SU-DHL-6 (cell line): ENCODE data around the gene SERAC1.

Source experiments
- H2AFZ ChIP-seq: fragments of 200-600 bp; sonication (generic); 2 replicates; pipeline ENCODE4 v1.6.1; 2014; ENCODE audit warnings: low read depth, mild to moderate bottlenecking, moderate library complexity, mixed read lengths, antibody characterized with exemption, low read length; ENCODE audit not compliant: severe bottlenecking
- H3F3A ChIP-seq: fragments of 200-600 bp; shearing (Covaris generic); 2 replicates; pipeline ENCODE4 v1.6.0; 2016; ENCODE audit warnings: antibody characterized with exemption, mild to moderate bottlenecking; ENCODE audit not compliant: insufficient read depth
- H3K27ac ChIP-seq: fragments of 200-600 bp; sonication (generic); 2 replicates; pipeline ENCODE4 v1.5.1; 2016; ENCODE audit warnings: low read depth, mild to moderate bottlenecking, low read length, moderate library complexity, mixed read lengths
- H3K27me3 ChIP-seq: fragments of 200-600 bp; sonication (generic), shearing (Covaris generic); 2 replicates; pipeline ENCODE4 v1.6.0; 2014; ENCODE audit warnings: mild to moderate bottlenecking, low read length
- H3K36me3 ChIP-seq: fragments of 200-600 bp; sonication (generic); 2 replicates; pipeline ENCODE4 v1.6.1; 2014; ENCODE audit warnings: mild to moderate bottlenecking, low read length, mixed read lengths
- H3K4me2 ChIP-seq: fragments of 300-600, 200-600 bp; shearing (Covaris generic), sonication (generic); 2 replicates; pipeline ENCODE4 v1.6.0; 2014; ENCODE audit warnings: low read length, low read depth, mild to moderate bottlenecking; ENCODE audit not compliant: poor library complexity, severe bottlenecking
- H3K4me3 ChIP-seq: fragments of 200-600 bp; sonication (generic); 2 replicates; pipeline ENCODE4 v1.5.1; 2014; ENCODE audit warnings: antibody characterized with exemption, low read length, mild to moderate bottlenecking, mixed read lengths; ENCODE audit not compliant: insufficient read depth, poor library complexity, severe bottlenecking
- H3K79me2 ChIP-seq: fragments of 200-600 bp; sonication (generic); 2 replicates; pipeline ENCODE4 v1.6.1; 2014; ENCODE audit warnings: mild to moderate bottlenecking, low read length, moderate library complexity; ENCODE audit not compliant: insufficient read depth
- H3K9ac ChIP-seq: fragments of 200-600 bp; sonication (generic); 2 replicates; pipeline ENCODE4 v1.7.0; 2014; ENCODE audit warnings: mild to moderate bottlenecking, low read length
- H3K9me2 ChIP-seq: fragments of 200-600 bp; sonication (generic); replicated peaks from 2 replicates; pipeline ENCODE4 v1.6.1; 2014; ENCODE audit warnings: low read length; ENCODE audit not compliant: insufficient read depth
- H3K9me3 ChIP-seq: fragments of 200-600 bp; sonication (generic); 2 replicates; pipeline ENCODE4 v1.6.1; 2014; ENCODE audit warnings: low read length, mixed read lengths; ENCODE audit not compliant: insufficient read depth
- H4K20me1 ChIP-seq: fragments of 200-600 bp; sonication (generic); 2 replicates; pipeline ENCODE4 v1.6.1; 2014; ENCODE audit warnings: low read depth, mild to moderate bottlenecking, antibody characterized with exemption, low read length, moderate library complexity, mixed read lengths
- CTCF ChIP-seq: fragments of 200-600 bp; sonication (generic); IDR thresholded peaks from one replicate; pipeline ENCODE4 v1.5.1; 2017; ENCODE audit warnings: antibody characterized with exemption, mild to moderate bottlenecking, low read length, moderate library complexity; ENCODE audit not compliant: insufficient read depth, poor library complexity, severe bottlenecking
- EZH2phosphoT487 ChIP-seq: fragments of 200-600 bp; sonication (generic), shearing (Covaris generic); conservative IDR thresholded peaks from 2 replicates; pipeline ENCODE4 v1.6.1; 2018; ENCODE audit warnings: mild to moderate bottlenecking, antibody characterized with exemption, low read length, moderate library complexity, mixed read lengths

Gene SERAC1

GRCh38 chr6:158191032-158191431, 23.0 kb upstream of the SERAC1 start:
- H3F3A ChIP-seq, result no peaks in the 10 kb centered on the region

GRCh38 chr6:158188591-158188990, 20.5 kb upstream of the SERAC1 start:
- Histone ChIP-seq H3K4me2 (no peak overlapping the region), H3K9me3 (no peaks in the 10 kb centered on the region), H3K9ac (no peak overlapping the region), H3K36me3 (no peaks in the 10 kb centered on the region), H3K27me3 (no peaks in the 10 kb centered on the region), H3K4me3 (no peak overlapping the region), H3K79me2 (no peaks in the 10 kb centered on the region), H3F3A (no peaks in the 10 kb centered on the region), H3K27ac (no peak overlapping the region), H4K20me1 (no peaks in the 10 kb centered on the region), H2AFZ (no peak overlapping the region), H3K9me2 (no peaks in the 10 kb centered on the region)
- no peak for TF ChIP-seq CTCF
- TF ChIP-seq EZH2phosphoT487, result no peak

More at GRCh38 chr6:158191032-158191431, 23.0 kb upstream of the SERAC1 start:
- Histone ChIP-seq H3K9me3 (no peaks in the 10 kb centered on the region), H3K27me3 (no peaks in the 10 kb centered on the region), H2AFZ (no peak overlapping the region), H3K36me3 (no peaks in the 10 kb centered on the region), H4K20me1 (no peaks in the 10 kb centered on the region), H3K79me2 (no peaks in the 10 kb centered on the region), H3K9me2 (no peaks in the 10 kb centered on the region), H3K4me3 (no peak overlapping the region), H3K9ac (no peak overlapping the region), H3K4me2 (no peak overlapping the region), H3K27ac (no peak overlapping the region)
- TF ChIP-seq EZH2phosphoT487, result no peak
- no peak for TF ChIP-seq CTCF

- Histone ChIP-seq H2AFZ (no peak overlapping the region), H3K9ac (no peak overlapping the region), H3F3A (no peaks in the 10 kb centered on the region), H3K36me3 (no peaks in the 10 kb centered on the region), H3K79me2 (no peaks in the 10 kb centered on the region), H4K20me1 (no peaks in the 10 kb centered on the region), H3K27me3 (no peaks in the 10 kb centered on the region), H3K9me2 (no peaks in the 10 kb centered on the region), H3K4me2 (no peak overlapping the region), H3K4me3 (no peak overlapping the region), H3K27ac (no peak overlapping the region), H3K9me3 (no peaks in the 10 kb centered on the region)
- no peak for TF ChIP-seq CTCF
- no peak for TF ChIP-seq EZH2phosphoT487
These were observed 17.8 kb upstream of the SERAC1 start for GRCh38 chr6:158185729-158186456.
